Karpas-422 (cell line): ENCODE data around the gene TXNIP. TPM values are rescaled to one million over a fixed set of nuclear protein-coding genes. Genes with fewer than 3 reads are reported as not detected.

Source experiments
- DNase-seq: peaks from one replicate; pipeline ENCODE4 v3.0.0-alpha.2; 2015
- H2AFZ ChIP-seq: fragments of 200-600 bp; sonication (generic); 2 replicates; pipeline ENCODE4 v1.6.1; 2014; ENCODE audit warnings: antibody characterized with exemption, low read length, mixed read lengths
- H3K27ac ChIP-seq: fragments of 200-600 bp; sonication (generic); 2 replicates; pipeline ENCODE4 v1.5.1; 2014; ENCODE audit warnings: mild to moderate bottlenecking, low read length, moderate library complexity
- H3K27me3 ChIP-seq: fragments of 200-600 bp; sonication (generic); 2 replicates; pipeline ENCODE4 v1.6.1; 2014; ENCODE audit warnings: low read length, mixed read lengths
- H3K36me3 ChIP-seq: fragments of 200-600 bp; sonication (generic); 2 replicates; pipeline ENCODE4 v1.6.1; 2014; ENCODE audit warnings: low read length, mixed read lengths; ENCODE audit not compliant: insufficient read depth
- H3K4me1 ChIP-seq: fragments of 200-600 bp; sonication (generic); 2 replicates; pipeline ENCODE4 v1.6.1; 2014; ENCODE audit warnings: mild to moderate bottlenecking, low read length, mixed read lengths
- H3K4me2 ChIP-seq: fragments of 200-600 bp; sonication (generic); 2 replicates; pipeline ENCODE4 v1.6.1; 2014; ENCODE audit warnings: low read length, low read depth, mild to moderate bottlenecking; ENCODE audit not compliant: poor library complexity, severe bottlenecking
- H3K4me3 ChIP-seq: fragments of 200-600 bp; sonication (generic); 2 replicates; pipeline ENCODE4 v1.5.1; 2014; ENCODE audit warnings: mild to moderate bottlenecking, antibody characterized with exemption, low read length, mixed read lengths
- H3K79me2 ChIP-seq: fragments of 200-600 bp; sonication (generic); 2 replicates; pipeline ENCODE4 v1.6.1; 2014; ENCODE audit warnings: mild to moderate bottlenecking, low read length, mixed read lengths
- H3K9ac ChIP-seq: fragments of 200-600 bp; sonication (generic); 2 replicates; pipeline ENCODE4 v1.6.0; 2014; ENCODE audit warnings: low read length
- H3K9me2 ChIP-seq: fragments of 200-600 bp; sonication (generic), shearing (Covaris generic); replicated peaks from 2 replicates; pipeline ENCODE4 v1.6.0; 2014; ENCODE audit warnings: mild to moderate bottlenecking, low read length, moderate library complexity; ENCODE audit not compliant: insufficient read depth
- H3K9me3 ChIP-seq: fragments of 300-700, 200-600 bp; sonication (generic); 2 replicates; pipeline ENCODE4 v1.6.1; 2014; ENCODE audit warnings: low read length, mixed read lengths
- H4K20me1 ChIP-seq: fragments of 200-600 bp; sonication (generic); 2 replicates; pipeline ENCODE4 v1.6.1; 2014; ENCODE audit warnings: mild to moderate bottlenecking, antibody characterized with exemption, low read length, low read depth; ENCODE audit not compliant: insufficient read depth
- total RNA-seq: library from RNA; depleted of rRNA; stranded (reverse); fragments of >200 nt; shearing (Covaris generic); gene quantifications from 2 replicates; pipeline ENCODE4 v1.2.3, GENCODE V29; 2014; ENCODE audit warnings: low replicate concordance; rRNA removed

TXNIP gene
- total RNA-seq, 1 experiment from 2014 or later = 269 TPM

DNA sequence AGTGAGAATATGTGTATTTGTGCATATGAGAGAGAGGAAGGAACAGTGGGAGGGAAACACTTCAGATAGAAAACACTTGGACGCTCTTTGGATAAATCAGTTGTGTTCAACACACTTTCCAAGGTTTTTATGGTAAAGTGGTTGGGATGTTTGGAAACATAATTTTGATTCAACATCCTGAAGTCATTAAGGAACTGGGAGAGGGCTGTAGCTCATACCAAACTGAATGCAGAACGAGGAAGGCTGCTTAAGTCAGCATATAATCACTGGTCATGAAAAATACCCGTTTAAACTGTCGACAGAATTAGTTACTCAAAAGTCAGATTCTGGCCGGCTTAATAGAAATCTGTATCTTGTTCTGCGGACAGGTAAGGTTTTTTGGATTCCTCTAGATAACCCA lies 53.5 kb downstream of the TXNIP start:
- no peaks in the 10 kb centered on the region for H3K27me3 ChIP-seq
- no peak overlapping the region for H3K4me3 ChIP-seq
- peaks cover 18% of the 10 kb centered on the region for H3K4me1 ChIP-seq
- H3K9me3 ChIP-seq = no peaks in the 10 kb centered on the region
- H2AFZ ChIP-seq = no peak overlapping the region
- no peaks in the 10 kb centered on the region for H4K20me1 ChIP-seq
- H3K79me2 ChIP-seq = peaks cover 54% of the 10 kb centered on the region
- no peak overlapping the region for H3K4me2 ChIP-seq
- no peaks in the 10 kb centered on the region for H3K9me2 ChIP-seq
- H3K27ac ChIP-seq = no peak overlapping the region
- no peak for DNase-seq
- no peak overlapping the region for H3K9ac ChIP-seq
- peaks cover 37% of the 10 kb centered on the region for H3K36me3 ChIP-seq

Other genes starting within 250 kb of the TXNIP start
- gene RNF115, start 172.5 kb downstream of the TXNIP start, total RNA-seq = 14.2 and 21.8 TPM in 2 replicates
- gene POLR3C, start 172.4 kb downstream of the TXNIP start, total RNA-seq = 33.4 and 57.7 TPM in 2 replicates
- 2.9 and 8.3 TPM in 2 replicates for gene NUDT17, start 150.9 kb downstream of the TXNIP start, total RNA-seq
- gene PIAS3, start 137.5 kb downstream of the TXNIP start, total RNA-seq = 13.5 and 16.8 TPM in 2 replicates
- 0.11 TPM in 1 of 2 replicates, not detected in the other for gene ANKRD35, start 110.7 kb downstream of the TXNIP start, total RNA-seq
- 1.4 and 1.5 TPM in 2 replicates for gene ITGA10, start 86.5 kb downstream of the TXNIP start, total RNA-seq
- 35.7 and 51.7 TPM in 2 replicates for gene PEX11B, start 77.9 kb downstream of the TXNIP start, total RNA-seq
- gene RBM8A, start 69.1 kb downstream of the TXNIP start, total RNA-seq = 130 and 214 TPM in 2 replicates
- 35.8 and 49.4 TPM in 2 replicates for gene LIX1L, start 38.6 kb downstream of the TXNIP start, total RNA-seq
- gene ANKRD34A, start 32.0 kb downstream of the TXNIP start, total RNA-seq = 9.0 and 21.5 TPM in 2 replicates
- 34.7 and 42.3 TPM in 2 replicates for gene POLR3GL, start 31.9 kb downstream of the TXNIP start, total RNA-seq
- not detected in 2 replicates for gene HJV, start 25.2 kb upstream of the TXNIP start, total RNA-seq
- gene NBPF10, start 148.2 kb upstream of the TXNIP start, total RNA-seq = under 0.01 and 0.15 TPM in 2 replicates
- gene NOTCH2NLA, start 232.4 kb upstream of the TXNIP start, total RNA-seq = 1.9 and 8.2 TPM in 2 replicates